HG03520 (cell line): Measurements from ENCODE around the gene ZFP42.
"Not testable (repeated sequence)": the region's sequence is repeated elsewhere in the genome, so short reads cannot be mapped to it uniquely, and the experiment has no call there.

Experiments
- ATAC-seq: cut with Tn5 transposase; IDR thresholded peaks from one replicate; pipeline ENCODE4 v1.9.1; 2021; ENCODE audit warnings: mild to moderate bottlenecking, moderate library complexity; ENCODE audit not compliant: unreplicated experiment

Gene ZFP42

GRCh38 chr4:187995322-187996207 lies at the start of gene ZFP42:
TSS of gene ZFP42 (plus strand) at chr4:187995771. CDS start at chr4:188002808, 7,037 bp downstream.
- ATAC-seq = no peak

- no peak for ATAC-seq
These were observed 34.4 kb upstream of the ZFP42 start for GRCh38 chr4:187961171-187961570.

GRCh38 chr4:187961961-187962360 lies 33.6 kb upstream of the ZFP42 start:
- ATAC-seq = no peak

- ATAC-seq = no peak
These were observed 32.6 kb upstream of the ZFP42 start for GRCh38 chr4:187962926-187963325.

GRCh38 chr4:187965726-187966125 lies 29.8 kb upstream of the ZFP42 start:
- no peak for ATAC-seq

- no peak for ATAC-seq
These were observed 23.4 kb upstream of the ZFP42 start for GRCh38 chr4:187972135-187972534.

GRCh38 chr4:187983746-187984145 lies 11.8 kb upstream of the ZFP42 start:
- no peak for ATAC-seq

- no peak for ATAC-seq
These were observed 2.6 kb upstream of the ZFP42 start for GRCh38 chr4:187992971-187993370.

GRCh38 chr4:187993827-187994226 lies 1.7 kb upstream of the ZFP42 start:
- no peak for ATAC-seq

GRCh38 chr4:187996502-187997177 lies 1.1 kb downstream of the ZFP42 start:
- ATAC-seq = no peak

- not testable (repeated sequence) for ATAC-seq
These were observed 2.4 kb downstream of the ZFP42 start for GRCh38 chr4:187997991-187998390.

GRCh38 chr4:187999406-187999932 lies 3.9 kb downstream of the ZFP42 start:
- no peak for ATAC-seq

- ATAC-seq = no peak
These were observed 6.8 kb downstream of the ZFP42 start for GRCh38 chr4:188002323-188002722.

- no peak for ATAC-seq
These were observed 7.2 kb downstream of the ZFP42 start for GRCh38 chr4:188002751-188003150.

GRCh38 chr4:188005561-188005960 lies 10.0 kb downstream of the ZFP42 start:
- no peak for ATAC-seq

- no peak for ATAC-seq
These were observed 10.8 kb downstream of the ZFP42 start for GRCh38 chr4:188006285-188006848.

GRCh38 chr4:188008377-188008776 lies 12.8 kb downstream of the ZFP42 start:
- ATAC-seq = no peak

GRCh38 chr4:188012426-188012945 lies 16.9 kb downstream of the ZFP42 start:
- ATAC-seq = no peak

- no peak for ATAC-seq
These were observed 19.7 kb downstream of the ZFP42 start for GRCh38 chr4:188015025-188015940.

GRCh38 chr4:188016754-188017153 lies 21.2 kb downstream of the ZFP42 start:
- ATAC-seq = no peak
